Body of pancreas (tissue), 4 donors: Measurements from ENCODE around the gene PARD6B.

Source experiments
- POLR2A ChIP-seq, 3 donors: fragments of 450-650 bp; IDR thresholded peaks; one replicate each; pipeline ENCODE4 v1.6.1; 2016; ENCODE audit warnings: antibody characterized with exemption in 3 of 3, mild to moderate bottlenecking in 2 of 3
- TF ChIP-seq, protein P1 (sequence below), 7 experiments: fragments of 450-650 bp in 4 of 7; fragments of 200-600 bp in 3 of 7; sonication (generic) in 3 of 7; IDR thresholded peaks; one replicate each; pipeline ENCODE4 v1.5.1; 2016 to 2019; ENCODE audit warnings: antibody characterized with exemption in 7 of 7

GRCh38 chr20:50772420-50773185 is 41.2 kb downstream of the PARD6B start:
- no peak for TF ChIP-seq POLR2A (IDR thresholded peaks at IDR 0.05)
- TF ChIP-seq, protein P1, sequence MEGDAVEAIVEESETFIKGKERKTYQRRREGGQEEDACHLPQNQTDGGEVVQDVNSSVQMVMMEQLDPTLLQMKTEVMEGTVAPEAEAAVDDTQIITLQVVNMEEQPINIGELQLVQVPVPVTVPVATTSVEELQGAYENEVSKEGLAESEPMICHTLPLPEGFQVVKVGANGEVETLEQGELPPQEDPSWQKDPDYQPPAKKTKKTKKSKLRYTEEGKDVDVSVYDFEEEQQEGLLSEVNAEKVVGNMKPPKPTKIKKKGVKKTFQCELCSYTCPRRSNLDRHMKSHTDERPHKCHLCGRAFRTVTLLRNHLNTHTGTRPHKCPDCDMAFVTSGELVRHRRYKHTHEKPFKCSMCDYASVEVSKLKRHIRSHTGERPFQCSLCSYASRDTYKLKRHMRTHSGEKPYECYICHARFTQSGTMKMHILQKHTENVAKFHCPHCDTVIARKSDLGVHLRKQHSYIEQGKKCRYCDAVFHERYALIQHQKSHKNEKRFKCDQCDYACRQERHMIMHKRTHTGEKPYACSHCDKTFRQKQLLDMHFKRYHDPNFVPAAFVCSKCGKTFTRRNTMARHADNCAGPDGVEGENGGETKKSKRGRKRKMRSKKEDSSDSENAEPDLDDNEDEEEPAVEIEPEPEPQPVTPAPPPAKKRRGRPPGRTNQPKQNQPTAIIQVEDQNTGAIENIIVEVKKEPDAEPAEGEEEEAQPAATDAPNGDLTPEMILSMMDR (IDR thresholded peaks at IDR 0.05): no peak
